GM12872 (cell line): ENCODE data around the gene POLRMT.

ENCODE experiments used
- CTCF ChIP-seq: IDR thresholded peaks from 3 replicates; pipeline ENCODE4 v1.5.1; 2011; ENCODE audit warnings: low read depth, mild to moderate bottlenecking, low read length, moderate library complexity; ENCODE audit not compliant: insufficient read depth

Gene POLRMT

GRCh38 chr19:585551-586110 lies 47.7 kb downstream of the POLRMT start:
- no peak for TF ChIP-seq CTCF

- TF ChIP-seq CTCF, result peak; percentile 98
Measured at GRCh38 chr19:584240-585001, 48.9 kb downstream of the POLRMT start.

- TF ChIP-seq CTCF, result no peak
Measured at GRCh38 chr19:583968-584239, 49.4 kb downstream of the POLRMT start.

- no peak for TF ChIP-seq CTCF
Measured at GRCh38 chr19:583198-583967, 50.0 kb downstream of the POLRMT start.

GRCh38 chr19:582497-583197 lies 50.7 kb downstream of the POLRMT start:
- no peak for TF ChIP-seq CTCF

GRCh38 chr19:581399-582111 lies 51.8 kb downstream of the POLRMT start:
- no peak for TF ChIP-seq CTCF

- TF ChIP-seq CTCF, result no peak
Measured at GRCh38 chr19:580274-580835, 53.0 kb downstream of the POLRMT start.
